NCI-H1436 (cell line): ENCODE results near the gene TMED8.
"Not testable (repeated sequence)": the region's sequence is repeated elsewhere in the genome, so short reads cannot be mapped to it uniquely, and the experiment has no call there.

Source experiments
- DNase-seq: peaks from one replicate; lab custom pipeline; 2025; lab: John Stamatoyannopoulos, UW

The TMED8 gene, protein sequence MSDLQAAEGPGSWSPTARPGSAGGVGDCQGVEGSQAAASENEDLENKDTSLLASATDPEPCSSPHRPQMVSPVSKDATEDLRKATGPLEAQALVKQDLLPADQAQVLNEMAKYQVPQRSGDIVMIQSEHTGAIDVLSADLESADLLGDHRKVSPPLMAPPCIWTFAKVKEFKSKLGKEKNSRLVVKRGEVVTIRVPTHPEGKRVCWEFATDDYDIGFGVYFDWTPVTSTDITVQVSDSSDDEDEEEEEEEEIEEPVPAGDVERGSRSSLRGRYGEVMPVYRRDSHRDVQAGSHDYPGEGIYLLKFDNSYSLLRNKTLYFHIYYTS

DNA sequence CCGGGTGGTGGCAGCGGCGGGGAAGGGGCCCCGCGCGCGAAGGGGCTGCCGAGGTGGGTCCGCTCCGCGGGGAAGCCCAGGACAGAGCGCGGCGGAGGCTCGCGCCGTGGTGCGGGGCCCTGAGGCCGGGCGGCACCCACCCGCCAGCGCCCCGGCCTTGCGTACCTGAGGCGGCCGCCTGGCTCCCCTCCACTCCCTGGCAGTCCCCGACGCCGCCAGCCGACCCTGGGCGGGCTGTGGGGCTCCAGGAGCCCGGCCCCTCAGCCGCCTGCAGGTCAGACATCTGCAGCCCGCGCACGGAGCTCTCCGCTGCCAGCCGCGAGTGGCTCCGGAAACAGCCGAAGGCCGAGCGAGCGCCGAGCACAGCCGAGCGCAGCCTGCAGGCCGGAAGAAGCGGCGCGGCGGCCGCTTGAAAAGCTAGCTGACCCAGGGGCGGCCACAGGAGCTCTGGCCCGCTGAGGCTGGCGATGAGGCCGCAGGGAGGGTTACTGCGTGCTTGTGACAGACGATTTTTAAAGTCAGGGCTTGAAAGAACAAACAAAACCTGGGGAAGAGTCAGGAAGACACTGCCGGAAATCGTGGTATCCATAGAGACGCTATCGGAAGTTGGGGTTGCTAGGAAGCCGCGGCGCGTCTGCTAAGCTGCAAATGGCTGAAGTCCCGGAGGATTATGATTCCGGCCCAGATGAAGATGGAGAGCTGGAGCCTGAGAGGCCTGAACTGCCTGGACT is at the start of gene TMED8, which contains the start of gene SAMD15:
TSS of gene TMED8 (minus strand) at position 324 of the 731 bp plus-strand sequence. CDS start at position 283, 41 bp downstream.
TSS of gene SAMD15 (plus strand) at position 609 of the 731 bp plus-strand sequence. CDS start at position 649, 40 bp downstream.
- DNase-seq = peak; percentile 65

DNA sequence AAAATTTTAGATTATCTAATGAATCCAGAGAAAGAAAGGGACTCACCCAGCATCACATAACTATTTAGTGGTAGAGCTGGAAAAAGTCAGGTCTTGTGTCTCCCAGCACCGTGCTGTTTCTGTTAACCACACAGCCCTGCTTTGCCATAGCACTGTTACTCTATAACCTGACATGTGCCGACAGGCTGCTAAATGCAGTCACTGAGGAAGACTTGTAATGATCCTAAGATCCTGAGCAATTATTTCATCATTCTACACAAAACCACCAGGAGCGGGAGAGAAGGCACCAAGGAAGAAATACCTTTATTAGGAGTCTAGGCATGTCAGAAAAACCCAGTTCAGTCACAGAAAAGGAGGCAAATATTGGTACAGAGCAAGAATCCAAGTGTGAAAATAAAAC is 49.5 kb upstream of the TMED8 start:
- DNase-seq = no peak

DNA sequence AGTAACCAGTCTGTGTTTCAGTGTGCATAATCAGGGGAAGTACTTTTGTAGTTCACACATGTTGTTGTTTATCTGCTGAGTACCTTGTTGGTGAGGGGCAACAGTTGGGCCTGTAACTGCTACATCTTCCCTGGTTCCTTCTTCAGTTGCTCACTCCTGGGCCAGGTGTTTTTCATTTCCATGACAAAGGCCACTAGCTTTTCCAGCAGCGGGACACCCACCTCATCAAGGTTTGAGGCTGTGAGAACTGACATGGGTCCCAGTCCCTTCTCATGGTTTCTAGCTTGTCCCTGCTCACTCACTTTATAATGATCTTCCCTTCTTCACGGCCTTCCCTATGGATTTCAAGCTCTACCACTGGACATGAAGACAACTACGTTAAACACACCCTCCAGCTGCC is 48.0 kb upstream of the TMED8 start:
- no peak for DNase-seq

DNA sequence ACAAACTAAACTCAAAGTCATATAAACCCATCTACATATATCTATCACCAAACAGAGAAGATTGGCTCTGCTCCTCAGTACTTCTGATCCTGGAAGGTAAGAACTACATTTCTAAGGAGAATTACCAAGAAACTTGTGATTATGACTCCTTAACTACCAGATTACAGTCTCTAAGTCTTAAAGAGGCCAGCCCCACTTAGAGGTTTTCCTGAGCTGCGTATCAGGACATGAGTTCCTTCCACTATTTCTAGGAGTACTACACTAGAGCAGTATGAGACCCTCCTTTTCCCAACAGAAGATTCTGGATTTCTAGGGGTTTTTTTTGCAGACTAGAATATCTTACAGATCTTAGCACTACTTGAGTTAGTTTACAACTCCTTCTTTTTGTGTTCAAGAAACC is 46.5 kb upstream of the TMED8 start, which contains the start of gene NOXRED1:
TSS of gene NOXRED1 (minus strand) at position 101 of the 400 bp plus-strand sequence. CDS start 634 bp downstream, outside the sequence.
- DNase-seq = no peak

DNA sequence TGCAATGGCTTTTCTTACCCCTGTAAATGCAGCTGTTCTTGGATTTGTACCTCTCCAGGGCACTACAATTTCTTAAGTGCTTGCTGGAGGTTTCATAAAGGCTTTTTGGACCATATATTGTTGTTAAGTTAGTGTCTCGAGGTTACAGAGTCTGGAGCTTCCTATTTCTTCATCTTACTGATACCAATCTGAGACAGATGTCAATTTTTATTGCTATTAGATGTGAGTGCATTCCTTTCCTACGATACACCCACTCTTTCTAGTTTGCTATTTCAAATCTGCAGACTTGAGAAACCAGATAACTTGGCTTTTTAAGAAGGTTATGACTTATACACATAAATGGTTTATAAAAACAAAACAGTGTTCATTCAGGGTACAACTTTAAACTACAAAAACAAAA is 44.3 kb upstream of the TMED8 start:
- DNase-seq = no peak

DNA sequence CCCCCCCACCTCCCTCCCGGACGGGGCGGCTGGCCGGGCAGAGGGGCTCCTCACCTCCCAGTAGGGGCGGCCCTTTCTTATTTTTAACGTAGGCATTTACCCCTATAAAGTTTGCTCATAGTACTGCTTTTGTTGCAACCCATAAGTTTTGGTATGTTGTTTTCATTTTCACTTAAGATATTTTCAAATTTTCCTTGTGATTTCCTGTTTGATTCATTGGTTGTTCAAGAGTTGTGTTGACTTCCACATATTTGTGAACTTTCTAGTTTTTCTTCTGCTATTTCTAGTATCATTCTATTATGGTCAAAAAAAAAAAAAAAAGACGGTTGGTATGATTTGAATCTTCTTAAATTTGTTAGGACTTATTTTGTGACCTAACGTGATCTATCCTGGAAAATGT is 39.9 kb upstream of the TMED8 start:
- no peak for DNase-seq

DNA sequence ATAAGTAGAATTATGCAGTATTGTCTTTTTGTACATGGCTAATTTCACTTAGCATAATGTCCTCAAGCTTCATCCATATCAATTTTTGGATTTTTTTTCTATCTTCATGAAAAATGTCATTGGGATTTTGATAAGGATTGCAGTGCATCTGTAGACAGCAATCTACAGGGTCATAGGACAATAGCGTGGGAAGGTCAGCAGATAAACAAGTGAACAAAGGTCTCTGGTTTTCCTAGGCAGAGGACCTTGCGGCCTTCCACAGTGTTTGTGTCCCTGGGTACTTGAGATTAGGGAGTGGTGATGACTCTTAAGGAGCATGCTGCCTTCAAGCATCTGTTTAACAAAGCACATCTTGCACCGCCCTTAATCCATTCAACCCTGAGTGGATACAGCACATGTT is 39.2 kb upstream of the TMED8 start:
- not testable (repeated sequence) for DNase-seq

DNA sequence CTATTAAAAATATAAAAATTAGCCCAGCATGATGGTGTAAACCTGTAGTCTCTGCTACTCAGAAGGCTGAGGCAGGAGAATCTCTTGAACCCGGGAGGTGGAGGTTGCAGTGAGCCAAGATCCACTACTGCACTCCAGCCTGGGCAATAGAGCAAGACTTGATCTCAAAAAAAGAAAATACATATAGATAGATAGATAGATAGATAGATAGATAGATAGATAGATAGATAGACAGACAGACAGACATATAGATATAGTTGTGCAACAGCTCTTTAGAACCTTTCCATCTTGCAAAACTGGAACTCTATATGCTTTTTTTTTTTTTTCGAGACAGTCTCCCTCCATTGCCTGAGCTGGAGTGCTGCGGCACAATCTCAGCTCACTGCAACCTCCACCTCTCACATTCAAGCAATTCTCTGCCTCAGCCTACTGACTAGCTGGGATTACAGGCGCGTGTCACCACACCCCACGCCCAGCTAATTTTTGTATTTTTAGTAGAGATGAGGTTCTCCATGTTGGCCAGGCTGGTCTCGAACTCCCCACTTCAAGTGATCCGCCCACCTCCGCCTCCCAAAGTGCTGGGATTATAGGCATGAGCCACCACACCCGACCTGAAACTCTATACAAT is 38.6 kb upstream of the TMED8 start:
- not testable (repeated sequence) for DNase-seq

DNA sequence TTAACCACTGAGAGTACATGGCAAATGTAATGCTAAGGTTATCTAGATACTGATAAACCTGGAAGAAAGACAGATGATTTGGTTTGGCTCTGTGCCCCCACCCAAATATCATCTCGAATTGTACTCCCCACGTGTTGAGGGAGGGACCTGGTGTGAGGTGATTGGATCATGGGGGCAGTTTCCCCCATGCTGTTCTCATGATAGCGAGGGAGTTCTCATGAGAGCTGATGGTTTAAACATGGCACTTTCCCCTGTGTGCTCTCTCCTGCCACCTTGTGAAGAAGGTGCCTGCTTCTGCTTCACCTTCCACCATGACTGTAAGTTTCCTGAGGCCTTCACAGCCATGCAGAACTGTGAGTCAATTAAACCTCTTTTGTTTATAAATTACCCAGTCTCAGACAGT is 32.2 kb upstream of the TMED8 start:
- peak; percentile 3 for DNase-seq

DNA sequence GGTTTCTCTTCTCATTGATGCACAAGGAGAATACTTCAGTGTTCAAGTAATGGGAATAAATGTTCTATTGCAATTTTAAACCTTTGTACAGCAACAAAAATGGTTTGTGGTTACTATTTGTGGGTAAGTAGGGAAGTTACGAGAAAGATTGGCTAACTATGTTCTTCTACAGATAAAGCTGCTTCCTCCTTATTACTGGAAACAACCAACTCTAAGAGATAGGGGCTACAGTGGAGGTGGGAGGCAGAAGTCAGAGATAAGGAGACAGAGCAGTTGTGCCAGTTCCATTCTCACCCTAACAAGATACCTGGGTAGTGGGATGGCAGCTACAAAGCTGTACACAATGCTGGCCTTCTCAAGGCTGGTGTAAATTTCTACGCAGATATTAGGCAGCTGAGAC is 30.3 kb upstream of the TMED8 start:
- no peak for DNase-seq

DNA sequence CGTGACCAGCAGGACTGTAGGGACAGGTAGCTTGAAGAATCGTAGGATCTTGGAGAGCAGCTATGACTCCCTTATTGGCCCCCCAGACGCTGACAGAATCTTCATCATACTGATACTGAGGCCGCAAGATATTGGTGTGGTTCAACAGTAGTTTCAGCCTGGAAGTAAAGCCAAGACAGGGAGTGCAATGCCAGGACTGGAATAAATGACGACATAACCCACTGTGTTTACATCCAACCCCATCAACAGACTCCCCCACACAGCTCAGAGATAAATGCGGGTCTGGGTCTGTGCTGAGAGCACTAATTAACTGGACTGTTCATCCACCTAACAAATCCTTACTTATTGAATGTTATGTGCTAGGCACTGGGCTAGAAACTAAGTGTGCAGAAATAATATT is 29.8 kb upstream of the TMED8 start:
- no peak for DNase-seq

DNA sequence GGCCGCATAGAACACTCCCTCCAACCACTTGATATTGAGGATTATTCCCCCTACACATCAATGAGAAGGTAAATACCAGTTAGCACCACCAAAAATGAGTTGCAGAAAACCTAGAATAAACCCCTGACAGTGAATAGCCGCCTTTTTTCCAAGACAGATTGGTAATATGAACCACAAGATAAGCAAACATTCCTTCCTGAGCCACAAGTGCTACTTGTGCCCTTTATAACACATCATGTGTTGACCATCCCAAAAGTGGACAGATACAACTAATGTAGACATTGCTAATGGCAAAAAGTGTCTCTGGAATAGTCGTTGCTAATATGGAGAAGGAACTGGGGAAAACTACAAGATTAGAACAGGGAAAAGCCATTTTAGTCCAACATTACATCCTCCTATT is 29.2 kb upstream of the TMED8 start:
- no peak for DNase-seq

DNA sequence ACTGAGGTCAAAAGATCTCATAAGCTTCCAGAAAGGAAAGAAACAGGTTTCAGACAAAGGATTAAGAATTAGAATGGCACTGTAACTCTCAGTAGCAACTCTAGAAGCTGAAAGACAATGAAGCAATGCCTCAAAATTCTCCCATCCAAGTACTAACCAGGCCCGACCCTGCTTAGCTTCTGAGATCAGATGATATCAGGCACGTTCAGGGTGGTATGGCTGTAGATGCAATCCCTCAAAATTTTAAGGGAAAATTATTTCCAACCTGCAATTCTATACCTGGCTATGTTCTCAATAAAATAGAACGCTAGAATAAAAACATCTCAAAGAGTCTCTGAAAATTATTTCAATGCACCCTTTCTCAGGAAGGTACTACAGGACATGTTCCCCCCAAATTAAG is 26.9 kb upstream of the TMED8 start:
- no peak for DNase-seq

DNA sequence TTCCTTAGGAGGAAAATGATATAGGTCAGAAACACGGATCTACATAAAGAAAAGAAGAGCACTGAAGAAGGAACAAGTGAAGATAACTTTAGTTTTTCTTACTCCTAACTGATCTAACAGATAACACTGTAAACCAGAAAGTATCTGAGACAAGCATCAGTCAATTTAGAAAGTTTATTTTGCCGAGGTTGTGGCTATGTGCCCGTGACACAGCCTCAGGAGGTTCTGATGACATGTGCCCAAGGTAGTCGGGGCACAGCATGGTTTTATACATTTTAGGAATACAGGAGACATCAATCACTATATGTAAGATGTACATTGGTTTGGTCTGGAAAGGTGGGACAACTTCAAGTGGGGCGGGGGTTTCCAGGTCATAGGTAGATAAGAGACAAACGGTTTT is 23.3 kb upstream of the TMED8 start:
- no peak for DNase-seq

DNA sequence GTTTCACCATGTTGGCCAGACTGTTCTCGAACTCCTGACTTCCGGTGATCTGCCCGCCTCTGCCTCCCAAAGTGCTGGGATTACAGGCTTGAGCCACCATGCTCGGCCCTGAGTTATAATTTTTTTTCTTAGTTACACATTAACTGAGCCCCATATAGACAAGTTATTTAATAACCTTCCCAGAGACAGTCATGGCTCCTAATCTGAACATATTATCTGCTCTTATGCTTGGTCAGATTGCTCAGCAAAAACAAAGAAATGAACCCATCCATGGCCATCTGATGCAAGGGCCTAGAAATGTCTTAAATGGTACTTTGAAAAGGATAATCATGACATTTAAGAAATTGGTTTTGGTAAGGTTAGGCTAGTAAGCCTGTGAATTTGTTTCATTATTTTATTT is 13.3 kb upstream of the TMED8 start:
- no peak for DNase-seq

DNA sequence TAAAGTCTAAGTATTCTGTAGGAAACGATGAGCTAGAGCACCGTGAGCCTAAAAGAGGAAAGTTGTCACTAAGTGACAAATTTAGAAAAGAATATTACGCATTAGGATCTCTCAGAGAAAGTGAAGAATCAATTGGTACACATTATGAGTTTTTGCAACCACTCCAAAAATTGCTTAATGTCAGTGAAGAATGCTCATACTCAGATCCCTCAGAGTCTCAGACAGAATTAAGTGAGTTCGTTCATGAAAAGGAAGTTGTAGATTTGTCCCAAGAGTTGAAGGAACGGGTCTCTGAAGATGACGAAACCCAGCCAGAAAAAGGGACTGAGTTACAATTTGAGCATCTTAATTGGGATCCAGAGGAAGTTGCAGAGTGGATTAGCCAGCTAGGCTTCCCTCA is 1.8 kb upstream of the TMED8 start:
- DNase-seq = no peak

DNA sequence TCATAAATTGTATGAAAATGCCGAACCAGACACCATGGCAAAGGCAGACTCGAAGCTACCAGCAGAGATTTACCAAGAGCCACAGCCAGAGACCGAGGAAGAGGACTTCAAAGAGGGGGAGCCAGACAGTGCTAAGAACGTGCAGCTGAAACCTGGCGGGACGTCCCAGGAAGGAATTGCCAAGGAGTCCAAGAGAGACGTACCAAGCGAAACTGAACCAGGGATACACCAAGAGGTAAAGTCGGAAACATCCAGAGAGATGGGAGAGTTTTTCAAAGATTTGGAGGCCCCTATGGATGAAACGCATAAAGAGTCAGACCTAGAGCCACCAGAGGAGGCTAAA is 579 bp upstream of the TMED8 start:
- no peak for DNase-seq

DNA sequence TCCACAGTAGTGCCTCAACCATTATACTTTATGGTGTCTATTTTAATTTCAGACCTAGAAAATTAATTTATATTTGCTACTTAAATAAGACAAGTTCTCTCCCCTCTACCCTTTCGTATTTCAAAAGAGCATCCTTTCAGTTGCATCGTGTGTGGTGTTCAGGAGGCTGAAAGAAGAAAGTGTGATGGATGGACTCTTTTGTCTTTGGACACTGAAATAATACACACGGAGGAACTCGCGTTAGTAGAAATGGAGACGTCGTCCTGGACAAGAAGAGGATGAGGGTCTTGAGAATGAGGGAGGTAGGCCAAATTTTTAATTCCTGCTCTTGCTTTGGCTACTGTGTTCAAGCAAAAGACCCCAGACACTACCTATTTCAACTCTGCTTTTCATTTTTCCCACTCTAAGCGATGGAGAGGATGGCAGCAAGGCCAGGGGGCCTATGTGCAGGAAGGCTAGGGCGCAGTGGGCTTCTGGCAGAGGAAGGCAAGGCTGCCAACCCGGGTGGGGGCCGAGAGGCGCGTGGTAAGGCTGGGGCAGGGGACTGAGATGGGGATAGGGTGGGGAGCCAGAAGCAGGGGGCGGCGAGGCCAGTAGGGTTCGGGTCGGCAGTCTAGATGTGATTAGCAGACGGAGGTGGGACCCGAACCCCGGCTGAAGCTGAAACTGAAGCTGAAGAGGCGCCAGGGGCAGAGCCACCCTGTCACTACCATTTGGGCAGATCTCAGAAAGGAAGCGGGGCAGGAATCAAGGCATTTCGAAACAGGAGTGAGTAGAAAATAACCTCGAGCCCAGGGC is 722 bp downstream of the TMED8 start:
- DNase-seq = no peak

DNA sequence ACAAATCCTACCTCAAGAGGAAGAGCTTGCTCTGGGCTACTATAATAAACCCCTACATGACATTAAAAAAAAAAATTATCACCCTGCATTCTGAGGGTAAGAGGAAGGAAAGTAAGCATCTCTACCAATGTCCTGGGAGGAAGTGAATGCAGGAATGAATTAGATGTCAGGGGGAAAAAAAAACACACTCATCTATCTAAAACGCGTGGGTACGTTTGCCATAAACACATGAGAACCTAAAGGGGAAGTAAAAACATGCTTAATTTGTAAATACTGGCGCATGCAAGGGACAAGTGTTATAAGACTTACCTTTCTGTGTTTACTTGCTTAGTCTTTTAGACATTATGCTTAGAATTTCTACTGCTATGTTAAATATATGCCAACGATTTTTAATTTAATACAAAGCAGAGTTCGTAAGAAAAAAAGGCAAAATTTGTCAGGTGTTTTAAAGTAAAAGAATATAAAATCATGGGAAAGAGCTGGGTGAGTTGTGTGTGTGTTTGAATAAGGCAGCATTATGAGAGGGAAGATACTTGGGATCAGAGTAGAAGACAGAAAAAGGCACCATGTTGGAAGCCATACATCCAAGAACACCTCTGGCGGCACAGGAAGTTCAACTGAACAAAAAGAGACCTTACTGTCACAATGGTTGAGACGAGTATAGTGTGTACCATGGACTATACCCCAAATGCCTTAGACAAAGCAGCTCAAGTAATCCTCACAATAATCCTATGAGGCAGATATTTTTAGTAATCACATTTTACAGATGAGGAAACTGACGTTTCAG is 1.5 kb downstream of the TMED8 start:
- no peak for DNase-seq

DNA sequence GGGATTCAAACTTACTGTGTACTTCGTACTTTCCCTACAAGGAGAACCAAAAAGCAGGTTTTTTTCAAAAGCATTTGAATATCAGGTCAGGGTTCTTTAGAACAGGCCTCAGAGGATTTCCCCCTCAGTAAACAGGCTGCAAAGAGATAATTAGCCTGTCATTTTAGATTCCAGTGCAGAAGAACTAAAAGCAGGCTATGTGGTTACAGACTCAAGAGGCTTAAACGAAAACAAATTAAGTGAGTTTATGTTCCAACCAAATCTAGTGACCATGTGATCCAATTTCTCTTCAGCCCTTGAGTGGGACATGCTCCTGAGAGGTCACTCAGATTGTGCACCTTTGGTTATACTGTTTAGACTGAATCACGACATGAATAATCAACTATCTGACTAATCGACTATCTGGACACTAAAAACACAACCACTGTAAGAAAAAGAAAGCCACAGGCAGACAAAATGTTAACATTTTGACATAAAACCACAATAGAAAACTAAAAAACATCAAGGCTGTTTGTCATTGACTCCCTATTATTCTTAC is 4.5 kb downstream of the TMED8 start:
- no peak for DNase-seq

DNA sequence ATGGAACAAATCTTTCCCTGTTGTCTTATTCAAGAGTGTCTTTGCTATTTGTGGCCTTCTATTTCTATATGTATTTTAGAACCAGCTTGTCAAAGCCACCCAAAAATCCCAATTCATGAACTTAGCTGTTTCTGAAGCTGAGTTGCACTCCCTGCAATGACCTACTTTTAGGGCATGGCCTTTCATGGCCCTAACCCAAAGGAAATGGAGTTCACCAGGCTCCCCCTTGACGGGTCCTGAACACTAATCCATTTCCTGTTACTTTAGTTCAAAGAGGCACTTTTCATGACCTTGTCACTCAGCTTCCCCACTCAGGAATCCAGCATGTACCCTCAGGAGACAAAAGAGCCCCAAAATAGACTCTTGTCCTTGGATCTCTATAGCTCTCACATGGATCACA is 7.6 kb downstream of the TMED8 start:
- no peak for DNase-seq
